NCI-H1105 treated with DMSO at 0.1 percent for 48 hours (cell line): ENCODE data around the gene IFI27L1.
"Not testable (repeated sequence)": the region's sequence is repeated elsewhere in the genome, so short reads cannot be mapped to it uniquely, and the experiment has no call there.

Experiments used
- DNase-seq: peaks from one replicate; lab custom pipeline; 2025; lab: John Stamatoyannopoulos, UW

Gene IFI27L1

DNA sequence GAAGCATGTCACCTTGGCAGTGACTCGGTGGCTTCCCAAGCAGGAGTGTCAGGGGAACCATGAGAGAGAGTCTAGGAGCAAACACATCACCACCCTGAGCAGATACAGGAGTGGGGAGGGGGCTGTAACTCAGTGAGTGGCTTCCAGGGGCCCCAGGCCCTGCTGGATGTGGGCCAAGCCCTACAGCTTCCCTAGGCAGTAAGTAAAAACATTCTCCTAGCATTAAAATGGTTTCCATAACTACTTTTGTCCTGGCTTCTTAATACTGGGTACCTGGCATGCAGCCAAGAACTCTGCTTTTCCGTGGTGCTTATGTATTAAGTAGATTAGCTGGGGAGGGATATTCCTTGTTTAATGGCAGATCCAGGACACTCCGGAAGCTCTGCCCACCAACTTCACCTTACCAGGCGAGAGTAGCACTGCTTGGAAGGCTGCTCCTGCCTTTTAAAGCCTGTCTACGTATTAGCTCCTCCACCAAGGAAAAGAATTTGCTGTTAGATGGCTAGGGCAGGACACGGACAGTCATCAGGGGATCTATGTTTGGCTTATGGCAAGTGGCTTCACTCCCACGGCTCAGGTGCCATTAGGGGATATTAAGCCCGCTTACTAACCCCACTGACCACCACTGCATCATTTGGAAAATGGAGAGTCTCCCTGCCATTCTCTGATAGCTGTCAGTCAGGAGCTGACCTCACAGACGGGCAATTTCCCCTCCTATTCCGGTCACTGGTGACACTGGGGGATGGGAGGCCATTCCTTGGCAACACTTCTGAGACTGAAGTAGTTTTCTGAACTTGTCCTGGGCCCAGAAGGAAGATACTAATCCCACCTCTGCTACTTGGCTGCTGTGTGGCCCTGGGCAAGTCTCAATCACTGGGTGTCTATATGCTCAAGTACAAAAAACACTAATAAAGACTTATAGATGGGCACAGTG lies 32.2 kb upstream of the IFI27L1 start:
- peak; percentile 94 for DNase-seq

DNA sequence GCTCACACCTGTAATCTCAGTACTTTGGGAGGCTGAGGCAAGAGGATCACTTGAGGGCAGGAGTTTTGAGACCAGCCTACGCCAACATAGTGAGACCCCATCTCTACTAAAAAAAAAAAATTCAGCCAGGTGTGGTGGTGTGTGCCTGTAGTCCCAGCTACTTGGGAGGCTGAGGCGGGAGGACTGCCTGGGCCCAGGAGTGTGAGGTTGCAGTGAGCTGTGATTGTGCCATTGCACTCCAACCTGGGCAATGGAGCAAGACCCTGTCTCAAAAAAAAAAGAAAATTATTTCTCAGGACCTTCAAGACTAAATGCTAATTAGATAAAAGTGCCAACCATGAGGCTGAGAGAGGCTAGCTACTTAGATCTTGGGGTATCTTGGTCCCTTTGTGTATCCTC lies 31.5 kb upstream of the IFI27L1 start:
- no peak for DNase-seq

DNA sequence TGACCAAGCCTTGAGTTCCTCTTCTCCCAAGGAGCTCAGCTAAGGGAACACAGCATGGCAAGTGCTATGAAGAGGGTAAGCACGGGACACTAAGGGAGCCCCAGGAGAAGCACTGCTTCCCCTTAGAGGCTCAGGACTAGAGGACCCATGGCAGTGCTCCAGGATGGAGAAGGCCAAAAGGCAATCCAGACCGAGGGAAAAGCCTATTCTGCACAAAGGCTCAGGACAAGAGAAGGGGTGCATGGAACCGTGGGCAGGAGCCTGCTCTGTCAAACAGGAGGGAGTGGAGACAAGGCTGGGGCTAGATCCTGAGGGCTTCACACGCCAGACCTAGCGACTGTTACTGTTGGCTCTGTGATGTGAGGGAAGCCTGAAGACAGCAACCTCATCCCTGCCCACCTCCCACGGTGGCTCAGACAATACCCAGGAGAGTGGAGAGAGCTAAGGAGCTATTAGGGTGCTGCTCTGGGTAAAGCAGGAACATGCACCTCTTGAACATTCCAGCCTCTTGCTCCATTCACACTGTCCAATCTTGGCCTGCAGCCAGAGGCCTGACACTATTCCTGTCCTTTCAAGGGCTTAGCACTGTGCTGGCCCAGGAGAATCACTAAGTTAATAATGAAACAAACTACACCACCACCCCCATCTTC lies 30.8 kb upstream of the IFI27L1 start:
- no peak for DNase-seq

DNA sequence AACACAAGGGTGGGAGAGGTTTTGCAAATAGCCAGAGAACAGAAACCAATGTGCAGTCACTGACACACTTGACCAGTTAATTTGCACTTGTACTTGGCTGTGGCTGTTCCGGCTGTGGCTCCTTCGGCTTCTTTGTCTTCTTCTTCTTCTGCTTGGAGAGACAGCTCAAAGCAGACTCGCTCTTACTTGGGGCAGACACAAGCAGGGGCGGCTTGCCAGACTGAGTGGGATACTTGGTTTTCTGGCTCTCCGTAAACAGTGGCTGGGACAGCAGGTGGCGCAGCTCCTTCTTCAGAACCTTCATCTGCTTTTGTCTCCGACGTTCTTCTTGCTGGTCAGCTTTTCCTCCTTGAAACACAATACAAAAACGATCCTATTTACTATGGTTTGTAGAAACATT lies 30.0 kb upstream of the IFI27L1 start:
- no peak for DNase-seq

DNA sequence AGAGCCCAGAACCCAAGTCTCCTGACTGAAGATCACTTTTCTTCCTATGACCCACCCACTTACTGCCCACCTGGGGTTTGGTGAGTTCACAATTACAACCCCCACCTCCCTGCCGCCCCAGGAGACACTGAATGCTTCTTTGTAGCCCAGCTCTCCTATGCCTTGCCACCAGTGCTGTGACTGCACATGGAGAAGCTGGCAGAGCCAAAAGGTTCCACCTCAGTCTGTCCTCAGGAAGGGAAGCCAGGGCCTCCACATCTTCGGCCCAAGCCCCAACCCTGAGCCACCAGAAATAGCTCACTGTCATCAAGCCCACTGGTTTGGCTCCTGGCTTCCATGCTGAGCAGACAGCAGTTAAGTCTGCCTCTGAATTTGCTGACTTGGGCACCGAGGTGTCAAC lies 29.3 kb upstream of the IFI27L1 start:
- no peak for DNase-seq

DNA sequence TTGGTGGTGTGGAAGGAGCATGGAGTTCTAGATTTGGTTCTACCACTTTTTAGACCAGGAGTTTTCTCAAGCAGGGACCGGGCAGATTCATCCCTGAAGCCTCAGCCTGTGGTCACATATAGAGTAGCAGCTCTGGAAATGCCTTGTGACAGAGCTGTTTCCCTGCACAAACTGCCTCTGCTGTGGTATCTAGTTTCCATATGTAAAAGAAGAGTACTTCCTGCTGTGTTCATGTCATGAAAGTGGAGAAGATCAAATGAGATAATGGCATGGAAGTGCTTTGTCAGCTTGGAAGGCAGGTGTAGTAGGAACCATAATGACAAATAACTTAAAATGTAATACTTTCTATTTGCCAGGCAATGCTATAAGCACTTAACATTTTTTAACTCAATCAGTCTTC lies 28.9 kb upstream of the IFI27L1 start:
- DNase-seq: no peak

DNA sequence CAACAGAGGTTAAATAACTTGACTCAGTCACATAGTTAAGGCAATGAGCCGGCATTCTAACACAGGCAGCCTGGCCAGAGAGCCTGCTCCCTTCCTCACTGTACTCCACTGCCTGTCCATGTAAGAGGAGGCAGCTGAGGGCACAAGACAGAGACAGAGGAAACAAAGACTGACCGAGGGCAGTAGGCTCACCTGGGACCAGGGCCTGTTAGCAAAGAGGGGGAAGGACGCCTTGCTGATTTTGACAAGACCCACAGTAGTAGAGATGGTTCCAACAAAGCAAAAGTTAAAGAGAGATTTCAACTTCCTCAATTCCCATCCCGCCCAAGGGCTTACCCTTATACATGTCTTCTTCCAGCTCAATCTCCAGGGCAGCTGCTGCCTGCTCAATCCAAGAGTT lies 28.4 kb upstream of the IFI27L1 start:
- no peak for DNase-seq

DNA sequence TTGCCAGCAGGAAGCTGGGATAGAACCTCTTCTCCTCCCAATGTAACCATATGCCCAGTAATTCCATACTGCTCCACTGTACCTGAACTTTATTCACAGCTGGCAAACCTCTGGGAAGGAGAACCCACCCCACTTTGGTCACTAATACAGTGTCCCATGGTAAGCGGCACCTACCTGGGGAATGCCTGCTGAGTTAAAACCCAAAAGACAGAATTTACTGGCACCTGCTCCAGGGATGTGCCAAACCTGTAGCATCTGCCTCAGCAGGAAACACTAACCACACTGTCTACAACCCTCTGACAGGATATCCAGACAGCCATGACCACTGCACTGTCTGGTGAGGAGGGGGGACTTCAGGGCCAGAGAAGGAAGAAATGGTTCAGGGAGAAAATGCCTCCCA lies 26.7 kb upstream of the IFI27L1 start:
- no peak for DNase-seq

DNA sequence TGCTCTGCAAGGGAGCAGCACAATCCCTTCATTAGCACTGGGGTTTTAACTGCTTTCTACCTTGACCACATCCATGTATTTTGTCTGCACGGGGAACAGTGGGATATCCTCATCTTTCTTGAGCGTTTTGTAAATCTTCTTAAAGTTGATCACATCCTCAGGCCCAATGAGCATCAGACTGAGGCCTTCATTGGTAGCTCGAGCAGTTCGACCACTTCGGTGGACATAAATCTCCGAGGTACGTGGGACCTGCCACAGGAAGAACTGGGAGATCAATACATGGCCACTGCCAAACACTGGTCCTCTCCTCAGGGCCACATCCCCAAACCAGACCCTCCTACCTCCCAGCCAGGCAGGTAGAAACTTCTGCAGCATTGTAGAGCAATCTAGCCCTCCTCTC lies 26.2 kb upstream of the IFI27L1 start:
- no peak for DNase-seq

DNA sequence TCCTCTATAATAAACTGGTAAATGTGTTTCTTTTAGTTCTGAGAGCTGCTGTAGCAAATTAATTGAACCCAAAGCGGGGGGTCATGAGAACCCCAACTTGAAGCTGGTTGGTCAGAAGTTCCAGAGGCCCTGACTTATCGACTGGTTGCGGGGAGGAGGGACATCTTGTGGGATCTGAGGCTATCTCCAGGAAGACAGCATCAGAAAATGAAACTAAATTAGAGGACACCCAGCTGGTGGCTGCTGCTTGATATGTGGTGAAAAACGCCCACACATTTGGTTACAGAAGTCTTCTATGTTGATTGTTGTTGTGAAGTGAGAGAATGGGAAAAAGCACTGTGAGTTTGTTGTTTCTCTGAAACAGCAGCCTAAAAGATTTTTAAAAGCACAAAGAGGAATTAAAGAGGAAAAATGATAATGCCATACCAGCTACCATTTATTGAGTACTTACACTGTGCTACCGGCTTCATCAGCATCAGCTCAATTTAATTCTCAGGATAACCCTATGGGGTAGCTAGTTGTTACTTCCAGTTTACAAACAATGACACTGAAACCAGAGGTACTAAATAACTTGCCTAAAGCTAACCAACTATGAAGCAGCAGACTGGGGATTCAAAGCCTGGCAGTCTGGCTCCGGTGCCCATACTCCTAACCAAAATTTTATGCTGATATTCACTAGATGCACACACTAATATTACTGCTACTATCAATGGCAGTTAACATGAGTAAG lies 24.4 kb upstream of the IFI27L1 start:
- DNase-seq: no peak

DNA sequence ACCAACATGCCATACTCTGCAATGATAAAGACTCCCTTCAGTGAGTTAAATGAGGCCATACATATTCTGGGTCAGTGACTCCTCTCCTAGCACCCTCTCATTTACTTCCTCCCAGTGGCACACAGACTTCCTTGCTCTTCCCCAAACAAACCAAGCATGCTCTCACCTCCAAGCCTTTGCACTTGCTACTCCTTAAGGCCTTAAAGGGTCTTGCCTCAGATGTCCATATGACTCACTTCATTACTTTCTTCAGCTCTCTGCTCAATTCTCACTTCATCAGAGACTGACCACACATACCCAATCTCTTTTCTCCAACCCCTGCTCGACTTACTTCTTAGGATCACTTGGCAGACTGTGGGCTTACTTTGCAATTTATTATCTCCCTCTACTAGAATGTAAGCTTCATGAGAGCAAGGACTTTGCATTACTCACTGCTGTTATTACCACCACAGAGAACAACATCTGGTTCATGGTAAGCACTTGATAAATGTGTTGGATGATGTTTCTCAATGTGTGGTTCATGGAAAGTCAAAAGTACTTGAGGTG lies 22.9 kb upstream of the IFI27L1 start:
- no peak for DNase-seq

DNA sequence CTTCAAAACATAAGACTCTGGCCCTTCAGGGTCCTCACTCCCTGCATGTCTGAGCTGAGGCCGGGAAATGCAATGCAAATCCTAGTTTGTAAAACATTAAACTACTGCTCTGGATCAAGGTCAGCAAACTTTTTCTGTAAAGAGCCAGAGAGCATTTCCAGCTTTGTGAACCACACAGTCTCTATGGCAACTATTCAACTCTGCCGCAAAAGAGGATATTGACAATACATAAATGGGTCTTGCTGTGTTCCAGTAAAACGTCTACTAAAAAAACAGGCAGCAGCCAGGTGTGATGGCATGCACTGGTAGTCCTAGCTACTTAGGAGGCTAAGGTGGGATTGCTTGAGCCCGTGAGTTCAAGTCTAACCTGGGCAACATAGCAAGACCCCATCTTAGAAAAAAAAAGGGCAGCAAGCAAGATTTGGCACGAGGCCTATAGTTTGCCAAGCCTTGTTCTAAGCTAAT lies 22.4 kb upstream of the IFI27L1 start:
- no peak for DNase-seq

DNA sequence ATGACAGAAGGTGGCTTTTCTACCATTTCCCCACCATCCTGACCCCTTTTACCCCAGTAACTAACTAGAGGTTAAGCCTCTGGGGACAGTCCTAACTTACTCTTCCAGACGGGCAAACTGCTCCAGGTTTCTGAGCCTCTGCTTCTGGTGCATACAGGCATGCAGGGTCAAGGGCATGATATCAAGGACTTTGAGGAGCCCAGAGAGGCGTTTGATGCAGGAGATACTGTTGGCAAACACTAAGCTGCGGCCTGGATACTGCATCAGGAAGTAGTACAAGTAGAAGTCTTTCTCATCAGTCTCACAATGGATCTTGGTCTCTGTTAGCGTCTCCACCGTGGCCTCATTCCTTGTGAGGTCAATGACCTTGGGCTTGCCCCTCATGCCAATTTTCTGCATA lies 21.1 kb upstream of the IFI27L1 start:
- DNase-seq: no peak

DNA sequence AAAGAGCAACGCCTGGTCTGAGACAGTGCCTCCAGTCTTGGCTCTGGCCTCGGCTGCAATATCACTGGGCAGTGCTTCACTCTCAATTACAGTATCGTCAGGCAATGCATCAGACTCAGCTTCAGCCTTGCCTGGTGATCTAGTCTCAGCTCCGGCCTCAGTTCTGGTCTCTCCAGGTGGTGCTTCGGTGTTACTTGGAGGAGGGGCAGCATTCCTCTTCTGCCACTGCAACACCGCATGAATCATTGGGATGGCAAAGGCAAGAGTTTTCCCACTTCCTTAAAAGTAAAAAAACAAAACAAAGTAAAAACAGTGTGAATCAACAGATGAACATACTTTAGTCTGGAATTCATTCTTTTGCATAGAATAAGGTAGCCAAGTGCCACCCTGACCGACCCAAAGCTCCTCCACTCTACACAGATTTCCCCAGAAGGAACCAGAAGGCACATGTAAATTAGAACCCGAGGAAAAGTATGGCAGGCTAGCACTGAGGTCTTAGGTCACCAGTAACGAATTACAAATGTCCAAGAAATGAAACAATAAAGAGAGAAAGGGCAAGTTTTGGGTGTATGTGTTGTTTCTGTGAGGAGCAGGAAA lies 18.7 kb upstream of the IFI27L1 start:
- no peak for DNase-seq

DNA sequence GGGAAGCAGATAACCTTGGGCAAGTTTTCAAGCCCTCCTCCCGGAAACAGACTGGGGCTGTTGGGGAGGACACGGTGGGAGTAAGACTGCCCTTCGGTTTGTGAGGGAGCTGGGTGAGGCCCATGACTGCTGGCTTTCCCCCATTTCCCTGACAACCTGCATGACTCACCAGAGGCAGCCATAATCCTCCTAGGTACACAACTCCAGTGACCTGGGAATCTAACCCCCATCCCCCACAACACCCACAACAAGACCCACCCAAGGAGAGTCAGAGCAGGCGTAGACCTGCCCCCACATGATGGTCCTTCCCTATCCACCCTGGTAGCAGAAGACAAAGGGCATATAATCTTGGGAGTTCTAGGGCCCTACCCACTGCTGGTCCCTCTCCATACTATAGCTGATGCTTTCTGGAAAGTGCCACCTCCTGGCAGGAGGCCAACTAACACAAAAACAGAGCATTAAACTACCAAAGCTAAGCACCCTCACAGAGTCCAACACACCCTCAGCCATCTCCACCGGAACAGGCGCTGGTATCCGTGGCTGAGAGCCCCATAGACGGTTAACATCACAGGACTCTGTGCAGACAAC lies 14.9 kb upstream of the IFI27L1 start:
- peak; percentile 7 for DNase-seq

DNA sequence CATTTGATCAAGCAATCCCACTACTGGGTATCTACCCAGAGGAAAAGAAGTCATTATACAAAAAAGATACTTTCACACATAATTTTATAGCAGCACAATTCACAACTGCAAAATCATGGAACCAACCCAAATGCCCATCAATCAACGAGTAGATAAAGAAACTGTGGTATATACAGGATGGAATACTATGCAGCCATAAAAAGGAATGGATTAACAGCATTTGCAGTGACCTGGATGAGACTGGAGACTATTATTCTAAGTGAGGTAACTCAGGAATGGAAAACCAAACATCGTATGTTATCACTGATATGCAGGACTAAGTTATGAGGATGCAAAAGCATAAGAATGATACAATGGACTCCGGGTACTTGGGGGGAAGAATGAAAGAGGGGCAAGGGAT lies 9.0 kb upstream of the IFI27L1 start:
- DNase-seq: not testable (repeated sequence)

DNA sequence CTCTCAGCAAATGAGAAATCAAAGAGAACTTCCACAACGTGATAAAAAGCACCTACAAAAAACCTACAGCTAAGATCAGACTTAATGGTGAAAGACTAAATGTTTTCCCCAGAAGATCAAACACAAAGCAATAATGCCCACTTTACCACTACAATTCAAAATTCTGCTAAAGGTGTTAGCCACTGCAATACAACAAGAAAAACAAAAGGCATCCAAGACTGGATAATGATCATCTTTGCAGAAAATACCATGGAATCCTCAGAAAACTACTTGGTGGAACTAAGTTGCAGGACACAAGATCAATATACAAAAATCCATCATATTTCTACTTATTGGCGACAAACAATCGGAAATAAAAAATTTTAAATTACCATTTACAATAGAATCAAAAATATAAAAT lies 6.6 kb upstream of the IFI27L1 start:
- DNase-seq: no peak

DNA sequence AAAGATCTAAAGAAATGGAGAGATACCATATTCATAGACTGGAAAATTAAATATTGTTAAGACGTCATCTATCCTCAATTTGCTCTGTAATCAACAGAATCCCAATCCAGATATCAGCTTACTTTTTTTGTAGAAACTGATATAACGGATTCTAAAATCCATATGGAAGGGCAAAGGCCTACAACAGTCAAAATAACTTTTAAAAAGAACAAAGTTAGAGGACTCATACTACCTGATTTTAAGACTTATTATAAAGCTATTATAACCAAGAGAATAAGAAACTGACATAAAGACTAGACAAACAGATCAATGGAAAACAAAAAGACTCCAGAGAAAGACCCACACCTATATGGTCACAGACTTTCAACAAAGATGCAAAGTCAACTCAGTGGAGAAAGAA lies 6.1 kb upstream of the IFI27L1 start:
- no peak for DNase-seq

DNA sequence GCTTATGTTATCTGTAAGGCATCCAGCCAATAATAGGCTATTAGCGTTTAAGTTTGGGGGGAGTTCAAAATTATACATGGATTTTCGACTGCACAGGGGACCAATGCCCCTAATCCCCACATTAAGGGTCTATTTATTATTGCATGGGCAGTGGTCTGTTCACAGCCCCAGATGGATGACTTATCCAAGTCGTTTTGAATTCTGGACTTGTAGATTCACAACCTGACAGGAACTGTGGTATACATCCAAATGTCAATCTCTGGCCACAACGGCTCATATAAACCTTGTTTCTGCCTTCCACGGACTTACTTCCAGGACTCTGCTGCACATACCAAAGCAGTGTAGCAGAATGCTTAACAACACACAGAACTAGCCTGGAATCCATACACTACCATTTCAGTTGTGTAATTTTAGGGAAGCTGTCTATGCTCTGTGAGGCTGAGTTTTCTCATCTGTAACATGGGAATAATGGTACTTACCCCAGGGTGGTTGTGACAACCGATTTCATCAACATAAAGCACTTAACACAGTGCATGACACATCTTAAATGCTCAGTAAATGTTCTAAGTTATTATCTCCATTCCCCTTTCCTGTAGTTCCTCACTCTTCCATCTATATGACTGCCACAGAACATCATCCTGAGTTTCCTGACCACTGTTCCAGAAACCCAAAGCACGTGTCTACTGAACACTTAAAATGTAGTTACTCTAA lies 3.8 kb upstream of the IFI27L1 start:
- no peak for DNase-seq

DNA sequence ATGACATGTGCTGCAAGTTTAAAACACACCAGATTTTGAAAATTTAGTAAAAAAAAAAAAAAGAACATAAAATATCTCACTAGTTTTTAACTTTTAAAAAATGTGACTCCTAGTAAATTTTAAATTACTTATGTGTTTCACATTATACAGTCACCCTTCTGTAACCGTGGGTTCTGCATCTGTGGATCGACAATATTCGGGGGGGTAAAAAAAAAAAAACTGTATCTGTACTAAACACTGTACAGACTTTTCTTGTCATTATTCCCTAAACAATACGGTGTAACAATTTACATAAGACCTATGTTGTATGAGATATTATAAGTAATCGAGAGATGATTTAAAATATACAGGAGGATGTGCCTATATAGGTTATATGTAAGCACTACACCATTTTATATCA lies 3.3 kb upstream of the IFI27L1 start:
- DNase-seq: no peak
